Middle frontal gyrus (tissue), 1 donor: ENCODE measurements around the gene MYO5A.

ENCODE experiments used
- DNase-seq: peaks from one replicate; pipeline ENCODE4 v3.0.0-alpha.2; 2015; ENCODE audit warnings: low spot score; ENCODE audit errors: extremely low spot score

MYO5A gene

GRCh38 chr15:52378746-52379394 lies 149.8 kb downstream of the MYO5A start:
- no peak for DNase-seq

DNA sequence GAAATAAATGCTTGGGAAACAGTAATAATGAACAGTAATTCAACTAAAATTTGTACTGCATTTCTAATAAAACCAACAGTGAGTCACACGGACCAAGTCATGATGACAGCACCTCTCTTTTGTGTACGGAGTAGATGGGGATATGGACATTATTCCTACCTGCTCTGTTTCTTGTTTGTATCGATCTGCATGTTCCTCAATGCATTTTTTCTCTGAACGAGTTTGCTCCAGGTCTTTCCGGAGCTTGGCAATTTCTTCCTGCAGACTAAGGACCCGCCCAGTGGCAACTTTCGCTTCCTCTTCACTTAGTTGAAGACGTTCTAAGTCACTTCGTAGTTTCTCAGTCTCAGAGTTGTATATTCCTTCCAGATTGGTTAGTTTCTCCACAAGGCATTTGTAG lies 158.7 kb downstream of the MYO5A start:
- DNase-seq = no peak

DNA sequence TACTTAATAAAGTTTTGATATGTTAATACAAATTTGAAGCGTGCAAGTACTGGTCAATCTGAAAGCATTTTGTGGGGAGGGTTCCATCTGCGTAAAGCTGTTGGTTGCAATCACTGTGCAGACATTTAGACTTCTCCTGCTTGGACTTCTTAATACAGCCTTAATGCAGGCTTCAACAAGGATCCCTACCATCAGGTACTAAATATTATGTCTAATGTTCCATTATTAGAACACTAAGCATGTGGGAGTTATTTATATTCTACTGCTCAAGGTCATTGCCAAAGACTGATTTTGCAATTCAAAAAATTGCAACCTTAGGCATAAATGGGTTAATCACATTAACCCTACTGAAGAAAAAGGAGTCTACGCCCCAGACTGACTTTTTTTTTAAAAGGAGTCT lies 159.2 kb downstream of the MYO5A start:
- no peak for DNase-seq

DNA sequence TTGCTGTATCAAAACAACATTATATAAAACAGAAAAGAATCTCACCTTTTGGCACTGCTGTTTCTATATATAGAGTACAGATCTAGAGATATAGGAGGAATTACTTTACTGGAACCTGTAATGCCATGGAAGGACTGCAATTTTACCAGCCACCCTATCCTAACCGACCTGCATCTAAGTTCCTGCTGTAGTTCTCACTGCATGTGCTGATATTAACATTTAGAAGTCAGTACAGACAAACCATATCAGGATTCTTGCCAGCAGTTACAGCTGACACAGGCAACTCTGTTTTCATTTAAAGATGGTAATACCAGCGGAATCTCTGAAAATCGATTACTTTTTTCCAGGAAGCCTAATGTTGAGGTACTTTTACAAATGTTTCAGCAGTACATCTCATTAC lies 159.7 kb downstream of the MYO5A start:
- no peak for DNase-seq

DNA sequence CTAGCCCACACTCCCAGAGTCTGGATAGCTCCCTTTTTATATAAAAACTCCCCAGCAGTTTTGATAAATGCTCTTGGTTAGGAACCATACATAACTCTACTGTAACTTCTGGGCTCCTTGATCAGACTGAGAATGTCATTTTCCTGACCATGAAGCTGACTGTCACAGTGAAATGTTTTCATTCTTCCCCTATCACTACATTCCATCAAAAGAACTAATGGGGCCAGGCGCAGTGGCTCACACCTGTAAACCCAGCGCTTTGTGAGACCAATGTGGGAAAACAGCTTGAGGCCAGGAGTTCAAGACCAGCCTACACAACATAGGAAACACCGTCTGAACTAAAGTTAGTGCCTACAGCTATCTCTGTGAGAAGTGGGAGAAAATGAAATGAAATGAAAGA lies 160.3 kb downstream of the MYO5A start:
- DNase-seq = no peak

GRCh38 chr15:52362497-52362896 lies 166.2 kb downstream of the MYO5A start:
- DNase-seq = no peak

GRCh38 chr15:52361975-52362494 lies 166.6 kb downstream of the MYO5A start:
- DNase-seq = no peak

DNA sequence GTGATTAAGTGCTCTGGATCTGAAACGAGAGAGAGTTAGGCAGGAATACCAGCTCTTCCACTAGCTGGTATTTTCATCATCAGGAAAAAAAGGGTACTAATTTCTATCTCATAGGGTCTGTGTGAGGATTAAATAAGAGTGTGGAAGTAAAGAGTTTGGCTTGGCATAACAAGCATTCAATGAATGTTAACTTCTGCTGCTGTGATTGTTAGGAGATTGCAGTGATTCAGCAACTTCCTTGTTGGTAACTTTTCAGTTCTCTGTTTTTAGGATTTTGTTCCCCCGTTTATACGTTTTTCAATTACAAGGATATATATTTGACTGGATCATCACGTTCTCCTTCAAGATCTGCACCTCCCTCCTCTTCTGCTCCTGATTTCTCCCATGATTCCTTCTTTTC lies 167.2 kb downstream of the MYO5A start:
- DNase-seq = no peak

DNA sequence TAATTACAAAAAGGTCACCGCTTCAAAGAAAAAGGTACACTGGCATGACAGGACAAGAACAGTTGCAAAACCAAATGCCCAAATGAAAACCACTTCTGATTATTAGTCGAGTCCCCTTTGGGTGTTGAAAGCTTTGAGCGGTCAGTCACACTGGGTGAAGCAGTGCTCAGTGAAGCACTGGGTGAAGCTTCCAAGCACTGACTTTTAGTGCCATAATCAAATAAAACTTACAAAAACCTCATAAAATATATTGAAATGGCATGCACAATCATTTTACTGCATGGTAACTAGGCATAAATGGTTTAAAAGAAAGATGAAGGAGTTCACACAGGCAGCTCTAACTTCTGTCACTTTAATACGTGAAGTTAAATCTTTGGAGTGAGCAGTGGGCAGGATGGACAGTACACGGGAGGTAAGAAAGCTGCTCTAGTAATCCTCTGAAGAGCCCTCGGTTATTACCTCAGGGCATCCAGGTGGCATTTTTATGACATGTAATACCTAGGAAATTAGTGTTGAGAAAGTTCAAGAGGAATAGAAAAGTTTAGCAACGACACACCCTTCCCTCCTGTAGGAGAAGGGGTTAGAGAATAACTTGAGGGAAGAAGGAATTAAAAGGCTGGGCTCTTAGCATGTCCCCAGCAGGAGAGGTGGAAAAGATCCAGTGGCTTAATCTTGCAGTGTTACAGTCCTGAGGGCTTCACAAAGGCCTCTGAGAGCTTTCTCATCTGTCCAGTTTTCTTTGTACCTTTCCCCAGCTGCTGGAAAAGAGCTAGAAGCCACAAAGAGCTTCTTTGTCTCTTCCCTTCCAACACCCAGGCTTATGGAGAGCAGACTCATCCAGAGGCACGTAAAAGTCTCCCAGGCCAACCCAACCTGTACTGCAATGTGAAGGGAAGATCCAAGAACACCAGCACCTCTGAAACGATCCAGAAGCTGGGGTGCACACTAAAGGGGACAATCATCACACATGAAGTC lies 168.2 kb downstream of the MYO5A start:
- no peak for DNase-seq

GRCh38 chr15:52359722-52360121 lies 169.0 kb downstream of the MYO5A start:
- no peak for DNase-seq

GRCh38 chr15:52357949-52358348 lies 170.7 kb downstream of the MYO5A start:
- no peak for DNase-seq

GRCh38 chr15:52352086-52352485 lies 176.6 kb downstream of the MYO5A start:
- no peak for DNase-seq

DNA sequence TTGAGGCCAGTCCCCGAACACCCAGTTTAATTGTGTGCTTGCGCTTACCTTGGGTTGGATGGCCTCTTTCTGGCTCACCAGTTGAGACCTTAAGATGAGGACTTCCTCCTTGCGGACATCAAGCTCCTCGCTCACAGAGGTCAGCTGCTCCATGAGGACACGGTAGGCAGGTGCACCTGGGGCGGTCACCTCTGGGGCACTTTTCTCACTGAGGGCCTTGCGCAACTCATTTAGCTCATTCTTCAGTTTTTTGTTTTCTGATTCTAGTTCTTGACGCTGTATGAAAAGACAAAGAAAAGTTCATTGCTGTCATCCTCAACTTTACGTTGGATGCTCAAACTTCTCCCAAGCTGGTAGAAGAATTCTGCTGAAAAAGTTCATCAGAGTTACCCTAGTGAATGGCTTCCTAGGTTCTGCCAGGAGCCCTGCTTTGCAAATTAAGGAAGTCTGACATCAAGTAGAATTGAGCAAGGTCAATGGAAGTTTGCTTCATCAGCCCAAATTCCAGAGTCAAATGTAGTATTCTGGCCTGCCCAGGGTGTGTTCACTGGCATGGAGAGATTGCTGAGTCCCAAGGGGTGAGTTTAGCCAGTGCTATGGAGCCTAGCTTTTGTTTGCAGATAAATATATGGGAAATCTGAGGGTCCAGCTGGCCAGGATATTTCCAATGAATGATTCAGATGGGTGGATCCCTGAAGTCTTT lies 177.3 kb downstream of the MYO5A start:
- no peak for DNase-seq

DNA sequence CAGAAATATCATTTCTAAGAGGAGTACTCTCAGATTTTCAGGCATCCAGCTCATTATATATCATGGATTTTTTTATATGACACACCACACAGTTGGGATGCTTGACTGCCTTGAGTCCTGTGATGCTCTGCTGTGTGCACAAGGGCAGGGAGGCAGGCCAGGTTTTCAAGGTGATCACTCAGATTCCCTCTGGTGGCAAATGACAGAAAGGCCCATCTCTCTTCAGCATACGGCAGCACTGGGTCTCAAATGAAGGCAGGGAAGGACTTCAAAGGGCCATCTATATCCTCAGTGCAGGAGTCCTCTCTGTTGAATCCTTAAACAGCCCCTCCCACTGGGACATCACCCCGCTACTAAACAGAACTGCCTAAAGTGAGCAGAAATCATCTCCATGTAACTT lies 178.3 kb downstream of the MYO5A start:
- DNase-seq = no peak

- DNase-seq = no peak
These were observed 179.5 kb downstream of the MYO5A start for GRCh38 chr15:52349052-52349700.

GRCh38 chr15:52348056-52348745 lies 180.5 kb downstream of the MYO5A start:
- no peak for DNase-seq

DNA sequence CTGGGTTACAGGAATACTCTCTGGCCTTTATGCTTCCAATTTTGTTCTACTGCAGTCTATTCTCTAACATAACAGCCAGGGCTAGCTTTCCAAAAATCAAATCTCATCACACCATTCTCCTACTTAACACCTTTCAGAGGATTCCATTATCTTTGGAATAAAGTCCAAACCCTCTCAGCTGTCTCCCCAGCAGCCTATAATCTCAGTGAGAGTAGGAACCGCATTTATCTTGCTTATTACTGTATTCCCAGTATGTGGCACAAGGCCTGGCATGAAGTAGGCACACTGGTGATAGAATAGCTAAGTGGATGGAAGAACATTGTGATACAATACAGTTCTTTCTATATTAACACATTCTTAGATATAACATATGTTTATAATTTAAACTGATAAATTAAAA lies 184.1 kb downstream of the MYO5A start:
- DNase-seq = peak; percentile 24

- DNase-seq = no peak
These were observed 184.8 kb downstream of the MYO5A start for GRCh38 chr15:52343831-52344230.

GRCh38 chr15:52340093-52340492 lies 188.6 kb downstream of the MYO5A start:
- DNase-seq = no peak

- DNase-seq = no peak
These were observed 189.8 kb downstream of the MYO5A start for GRCh38 chr15:52338891-52339290.

DNA sequence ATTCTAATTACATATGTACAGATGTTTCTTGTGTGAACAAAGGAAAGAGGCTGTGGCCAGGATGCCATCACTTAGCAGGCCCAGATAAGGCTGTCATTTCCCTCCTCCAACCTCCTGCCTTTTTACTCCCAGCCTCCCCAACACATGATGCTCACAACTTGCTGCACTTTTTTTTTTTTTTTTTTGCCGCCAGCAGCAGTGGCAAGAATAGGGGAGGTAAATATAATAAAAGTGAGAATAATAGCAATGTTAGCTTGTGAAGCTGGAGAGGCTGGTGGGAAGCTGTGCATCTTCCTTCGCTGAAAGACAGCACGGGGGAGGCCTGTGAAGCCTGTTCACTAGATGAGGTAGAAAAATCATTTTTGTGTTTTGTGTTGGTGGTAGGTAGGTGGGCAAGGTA lies 190.6 kb downstream of the MYO5A start:
- DNase-seq = no peak
